ENCODE data around the gene BLOC1S1.

Gene BLOC1S1

GRCh38 chr12:55728939-55729818 is 13.3 kb downstream of the BLOC1S1 start, which contains the start of gene CD63:
Gene CD63 (minus strand): TSS chr12:55729009. CDS start chr12:55728341, 668 bp downstream.
- DNase-seq, result peak; percentile 81

- peak; percentile 63 for DNase-seq
Observed at GRCh38 chr12:55729819-55730818, 14.3 kb downstream of the BLOC1S1 start.

- no peak for DNase-seq
Observed at GRCh38 chr12:55732288-55732687, 16.4 kb downstream of the BLOC1S1 start.

GRCh38 chr12:55733021-55733555 is 17.2 kb downstream of the BLOC1S1 start:
- no peak for DNase-seq

GRCh38 chr12:55733858-55734257 is 18.0 kb downstream of the BLOC1S1 start:
- DNase-seq, result no peak

- no peak for DNase-seq
Observed at GRCh38 chr12:55734595-55734994, 18.7 kb downstream of the BLOC1S1 start.

GRCh38 chr12:55736076-55736475 is 20.2 kb downstream of the BLOC1S1 start:
- DNase-seq, result no peak

GRCh38 chr12:55736780-55737580 is 21.1 kb downstream of the BLOC1S1 start:
- peak; percentile 82 for DNase-seq

GRCh38 chr12:55737581-55738122 is 21.8 kb downstream of the BLOC1S1 start:
- no peak for DNase-seq

GRCh38 chr12:55738123-55739024 is 22.5 kb downstream of the BLOC1S1 start:
- peak; percentile 80 for DNase-seq

GRCh38 chr12:55739025-55739378 is 23.2 kb downstream of the BLOC1S1 start:
- no peak for DNase-seq

- DNase-seq, result no peak
Observed at GRCh38 chr12:55741931-55742680, 26.3 kb downstream of the BLOC1S1 start.

GRCh38 chr12:55742719-55743405 is 27.0 kb downstream of the BLOC1S1 start, which contains the start of gene GDF11:
Gene GDF11 (plus strand): TSS chr12:55743122. CDS start chr12:55743317, 195 bp downstream.
- DNase-seq, result peak; percentile 81

GRCh38 chr12:55743406-55744339 is 27.8 kb downstream of the BLOC1S1 start:
- DNase-seq, result peak; percentile 31

- DNase-seq, result peak; percentile 9
Observed at GRCh38 chr12:55744340-55745030, 28.6 kb downstream of the BLOC1S1 start.

GRCh38 chr12:55745361-55746173 is 29.7 kb downstream of the BLOC1S1 start:
- peak; percentile 28 for DNase-seq

All from NCI-H510A treated with DMSO at 0.1 percent for 48 hours (cell line).